Calu3 (cell line): ENCODE results near the gene TRIM74. TPM values are rescaled to one million over a fixed set of nuclear protein-coding genes. Genes with fewer than 3 reads are reported as not detected.
"Not testable (repeated sequence)": the region's sequence is repeated elsewhere in the genome, so short reads cannot be mapped to it uniquely, and the experiment has no call there.

Experiments used
- BruUV-seq: library from RNA; stranded (reverse); fragments of 400-500 nt; replicated peaks from 2 replicates; lab custom pipeline; 2021; lab: Mats Ljungman, UMichigan
- CTCF ChIA-PET: fragments of 300-600 bp; sonication (Branson Sonifier 250); formaldehyde crosslinking; loops from one replicate; lab custom pipeline; 2022; ENCODE audit warnings: antibody characterized with exemption; lab: Charles Lee
- DNase-seq: peaks from one replicate; pipeline ENCODE4 v3.0.0; 2022
- H3K27ac Mint-ChIP-seq: one replicate; pipeline ENCODE4 v1.8.0; 2022; ENCODE audit warnings: mixed read lengths; ENCODE audit not compliant: unreplicated experiment
- H3K27me3 Mint-ChIP-seq: one replicate; pipeline ENCODE4 v1.8.0; 2022; ENCODE audit warnings: mixed read lengths; ENCODE audit not compliant: unreplicated experiment
- H3K36me3 Mint-ChIP-seq: one replicate; pipeline ENCODE4 v1.8.0; 2022; ENCODE audit warnings: mild to moderate bottlenecking, moderate library complexity, mixed read lengths; ENCODE audit not compliant: insufficient read depth, unreplicated experiment
- H3K4me1 Mint-ChIP-seq: one replicate; pipeline ENCODE4 v1.8.0; 2022; ENCODE audit warnings: mild to moderate bottlenecking, low read depth, mixed read lengths; ENCODE audit not compliant: unreplicated experiment
- H3K4me3 Mint-ChIP-seq: one replicate; pipeline ENCODE4 v1.8.0; 2022; ENCODE audit warnings: mild to moderate bottlenecking, low read depth, moderate library complexity, mixed read lengths; ENCODE audit not compliant: unreplicated experiment
- H3K9me3 Mint-ChIP-seq: one replicate; pipeline ENCODE4 v1.8.0; 2022; ENCODE audit warnings: low read depth, mixed read lengths; ENCODE audit not compliant: unreplicated experiment
- CTCF ChIP-seq: fragments of 200-600 bp; IDR thresholded peaks from one replicate; pipeline ENCODE4 v1.8.0; 2022; ENCODE audit warnings: antibody characterized with exemption; ENCODE audit not compliant: unreplicated experiment
- intact Hi-C: fragments of 100-400 bp; cut with micrococcal nuclease; formaldehyde crosslinking; loops from one replicate; pipeline ENCODE4 v1.10.0; 2022; ENCODE audit not compliant: unreplicated experiment
- total RNA-seq: library from RNA; stranded (reverse); gene quantifications from 2 replicates; pipeline ENCODE4 v1.2.3, GENCODE V29; 2022

The TRIM74 gene
- total RNA-seq, 1 experiment from 2014 or later = 0.33 TPM

- H3K9me3 Mint-ChIP-seq = no peaks in the 10 kb centered on the region
- H3K27ac Mint-ChIP-seq = peak within 1 kb of the TSS; percentile 95
- no TSS peak for BruUV-seq
- peak; percentile 71 for DNase-seq
- CTCF ChIA-PET = no interaction called here
- no peaks in the 10 kb centered on the region for H3K4me1 Mint-ChIP-seq
- peaks cover 46% of the 10 kb centered on the region for H3K36me3 Mint-ChIP-seq
- no peaks in the 10 kb centered on the region for H3K27me3 Mint-ChIP-seq
- no peak for TF ChIP-seq CTCF
- H3K4me3 Mint-ChIP-seq = peak within 1 kb of the TSS; percentile 86
- intact Hi-C loops = no loop called here
Measured at GRCh38 chr7:72924733-72925545, 44.3 kb downstream of the TRIM74 start, which contains the start of gene POM121. POM121 (plus strand) TSS chr7:72925095; CDS start chr7:72925122, 27 bp downstream.

- no peaks in the 10 kb centered on the region for H3K27me3 Mint-ChIP-seq
Measured at GRCh38 chr7:72924386-72924732, 44.9 kb downstream of the TRIM74 start.

GRCh38 chr7:72919256-72919775 lies 50.0 kb downstream of the TRIM74 start:
- intact Hi-C loops = loop anchor here (10.0 kb wide), 1 partner anchor 95 kb away; the partner anchor contains the start of gene TYW1B
- Mint-ChIP-seq H3K9me3 (no peaks in the 10 kb centered on the region), H3K27ac (no peak overlapping the region), H3K4me3 (no peak overlapping the region), H3K27me3 (no peaks in the 10 kb centered on the region), H3K4me1 (peaks cover 10% of the 10 kb centered on the region), H3K36me3 (peaks cover 11% of the 10 kb centered on the region)
- no peak for DNase-seq
- TF ChIP-seq CTCF = no peak
- CTCF ChIA-PET = no interaction called here
- BruUV-seq = no TSS peak

More at GRCh38 chr7:72924386-72924732, 44.9 kb downstream of the TRIM74 start:
- TSS peak; percentile 98 for BruUV-seq
- CTCF ChIA-PET = no interaction called here
- Mint-ChIP-seq H3K9me3 (no peaks in the 10 kb centered on the region), H3K4me1 (no peaks in the 10 kb centered on the region), H3K27ac (peak overlapping the region; percentile 95), H3K4me3 (peak overlapping the region; percentile 86), H3K36me3 (peaks cover 42% of the 10 kb centered on the region)
- intact Hi-C loops = no loop called here
- TF ChIP-seq CTCF = no peak
- no peak for DNase-seq

GRCh38 chr7:72914756-72915525 lies 54.3 kb downstream of the TRIM74 start:
- H3K27me3 Mint-ChIP-seq, H3K4me1 Mint-ChIP-seq, H3K27ac Mint-ChIP-seq, H3K4me3 Mint-ChIP-seq, H3K9me3 Mint-ChIP-seq, BruUV-seq: not testable (repeated sequence)
- H3K36me3 Mint-ChIP-seq = peaks cover 14% of the 10 kb centered on the region
- CTCF ChIA-PET = interaction anchor here (0.6 to 0.7 kb wide), 3 partner anchors 80 to 823 kb away, joined by 3 to 4 read pairs (median 3); partner anchors contain the start of gene ABHD11
- DNase-seq = peak; percentile 68
- intact Hi-C loops = loop anchor here (10.0 kb wide), 1 partner anchor 90 kb away; the partner anchor contains the start of gene TYW1B

- H3K36me3 Mint-ChIP-seq = peaks cover 14% of the 10 kb centered on the region
- H3K27me3 Mint-ChIP-seq, H3K4me1 Mint-ChIP-seq, H3K4me3 Mint-ChIP-seq, DNase-seq, H3K27ac Mint-ChIP-seq, CTCF ChIA-PET, BruUV-seq, H3K9me3 Mint-ChIP-seq: not testable (repeated sequence)
- intact Hi-C loops = loop anchor here (10.0 kb wide), 1 partner anchor 89 kb away; the partner anchor contains the start of gene TYW1B
Measured at GRCh38 chr7:72913750-72914149, 55.5 kb downstream of the TRIM74 start.

- H3K4me3 Mint-ChIP-seq, CTCF ChIA-PET, H3K4me1 Mint-ChIP-seq, BruUV-seq, H3K27me3 Mint-ChIP-seq, H3K27ac Mint-ChIP-seq, DNase-seq, H3K9me3 Mint-ChIP-seq: not testable (repeated sequence)
- intact Hi-C loops = loop anchor here (10.0 kb wide), 1 partner anchor 87 kb away; the partner anchor contains the start of gene TYW1B
- H3K36me3 Mint-ChIP-seq = peaks cover 14% of the 10 kb centered on the region
Measured at GRCh38 chr7:72911395-72911794, 57.9 kb downstream of the TRIM74 start.
